Neural cell (in vitro differentiated cells): ENCODE results near the gene RC3H2.

Experiments used
- CTCF ChIP-seq: fragments of 450-650 bp; IDR thresholded peaks from 2 replicates; pipeline ENCODE4 v1.5.1; 2014; ENCODE audit warnings: antibody characterized with exemption, mild to moderate bottlenecking, moderate library complexity; ENCODE audit not compliant: poor library complexity, severe bottlenecking
- EP300 ChIP-seq: fragments of 450-650 bp; conservative IDR thresholded peaks from 2 replicates; pipeline ENCODE4 v1.6.1; 2014; ENCODE audit warnings: antibody characterized with exemption, mild to moderate bottlenecking, moderate library complexity; ENCODE audit not compliant: poor library complexity, severe bottlenecking
- EZH2 ChIP-seq: fragments of 200-600, 300-800 bp; shearing (Covaris generic), sonication (generic); IDR thresholded peaks from 2 replicates; pipeline ENCODE4 v1.6.1; 2014; ENCODE audit warnings: antibody characterized with exemption, low read length, borderline replicate concordance, mild to moderate bottlenecking; ENCODE audit not compliant: insufficient read depth, poor library complexity, severe bottlenecking
- MXI1 ChIP-seq: fragments of 450-650 bp; conservative IDR thresholded peaks from 2 replicates; pipeline ENCODE4 v1.6.1; 2014; ENCODE audit warnings: antibody characterized with exemption, mild to moderate bottlenecking; ENCODE audit not compliant: poor library complexity, severe bottlenecking
- POLR2AphosphoS5 ChIP-seq: IDR thresholded peaks from 2 replicates; pipeline ENCODE4 v1.6.1; 2012
- RAD21 ChIP-seq: fragments of 450-650 bp; conservative IDR thresholded peaks from 2 replicates; pipeline ENCODE4 v1.6.1; 2014; ENCODE audit warnings: antibody characterized with exemption, mild to moderate bottlenecking, moderate library complexity
- TF ChIP-seq, protein P1 (sequence below): IDR thresholded peaks from 2 replicates; pipeline ENCODE4 v1.6.1; 2012; ENCODE audit warnings: borderline replicate concordance

DNA sequence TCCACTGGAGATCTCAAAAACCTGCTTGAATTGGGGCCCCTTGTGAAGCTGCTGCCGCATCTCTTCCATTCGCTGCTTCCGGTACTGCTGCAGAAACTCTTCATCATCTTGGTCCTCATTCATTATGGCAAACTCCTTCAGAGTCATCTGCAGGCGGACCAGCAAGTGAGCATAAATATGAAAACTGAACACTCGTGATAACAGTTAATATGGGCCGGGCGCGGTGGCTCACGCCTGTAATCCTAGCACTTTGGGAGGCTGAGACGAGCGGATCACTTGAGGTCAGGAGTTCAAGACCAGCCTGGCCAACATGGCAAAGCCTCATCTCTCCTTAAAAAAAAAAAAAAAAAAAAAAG is 84.7 kb downstream of the RC3H2 start:
- no peak for TF ChIP-seq CTCF
- TF ChIP-seq EP300 = no peak
- no peak for TF ChIP-seq EZH2
- no peak for TF ChIP-seq POLR2AphosphoS5
- TF ChIP-seq, protein P1, sequence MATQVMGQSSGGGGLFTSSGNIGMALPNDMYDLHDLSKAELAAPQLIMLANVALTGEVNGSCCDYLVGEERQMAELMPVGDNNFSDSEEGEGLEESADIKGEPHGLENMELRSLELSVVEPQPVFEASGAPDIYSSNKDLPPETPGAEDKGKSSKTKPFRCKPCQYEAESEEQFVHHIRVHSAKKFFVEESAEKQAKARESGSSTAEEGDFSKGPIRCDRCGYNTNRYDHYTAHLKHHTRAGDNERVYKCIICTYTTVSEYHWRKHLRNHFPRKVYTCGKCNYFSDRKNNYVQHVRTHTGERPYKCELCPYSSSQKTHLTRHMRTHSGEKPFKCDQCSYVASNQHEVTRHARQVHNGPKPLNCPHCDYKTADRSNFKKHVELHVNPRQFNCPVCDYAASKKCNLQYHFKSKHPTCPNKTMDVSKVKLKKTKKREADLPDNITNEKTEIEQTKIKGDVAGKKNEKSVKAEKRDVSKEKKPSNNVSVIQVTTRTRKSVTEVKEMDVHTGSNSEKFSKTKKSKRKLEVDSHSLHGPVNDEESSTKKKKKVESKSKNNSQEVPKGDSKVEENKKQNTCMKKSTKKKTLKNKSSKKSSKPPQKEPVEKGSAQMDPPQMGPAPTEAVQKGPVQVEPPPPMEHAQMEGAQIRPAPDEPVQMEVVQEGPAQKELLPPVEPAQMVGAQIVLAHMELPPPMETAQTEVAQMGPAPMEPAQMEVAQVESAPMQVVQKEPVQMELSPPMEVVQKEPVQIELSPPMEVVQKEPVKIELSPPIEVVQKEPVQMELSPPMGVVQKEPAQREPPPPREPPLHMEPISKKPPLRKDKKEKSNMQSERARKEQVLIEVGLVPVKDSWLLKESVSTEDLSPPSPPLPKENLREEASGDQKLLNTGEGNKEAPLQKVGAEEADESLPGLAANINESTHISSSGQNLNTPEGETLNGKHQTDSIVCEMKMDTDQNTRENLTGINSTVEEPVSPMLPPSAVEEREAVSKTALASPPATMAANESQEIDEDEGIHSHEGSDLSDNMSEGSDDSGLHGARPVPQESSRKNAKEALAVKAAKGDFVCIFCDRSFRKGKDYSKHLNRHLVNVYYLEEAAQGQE = no peak
- no peak for TF ChIP-seq RAD21
- no peak for TF ChIP-seq MXI1
